Endodermal cell (in vitro differentiated cells): ENCODE results near the gene ZNF816. TPM values are rescaled to one million over a fixed set of nuclear protein-coding genes. Genes with fewer than 3 reads are reported as not detected.

Source experiments
- DNase-seq: peaks from one replicate; pipeline ENCODE4 v3.0.0-alpha.2; 2017
- H3K27ac ChIP-seq: 2 replicates; pipeline ENCODE4 v1.5.1; 2013; ENCODE audit warnings: mild to moderate bottlenecking, low read depth, low read length, moderate library complexity
- H3K27me3 ChIP-seq: 2 replicates; pipeline ENCODE4 v1.6.1; 2013; ENCODE audit warnings: mild to moderate bottlenecking, low read length, moderate library complexity; ENCODE audit not compliant: insufficient read depth, control insufficient read depth, poor library complexity, severe bottlenecking
- H3K36me3 ChIP-seq: 2 replicates; pipeline ENCODE4 v1.7.0; 2013; ENCODE audit warnings: mild to moderate bottlenecking, low read length, moderate library complexity; ENCODE audit not compliant: control insufficient read depth, insufficient read depth
- H3K4me1 ChIP-seq: one replicate; pipeline ENCODE4 v1.7.0; 2013; ENCODE audit warnings: low read length; ENCODE audit not compliant: control insufficient read depth, insufficient read depth
- H3K4me3 ChIP-seq: 2 replicates; pipeline ENCODE4 v1.5.1; 2013; ENCODE audit warnings: mild to moderate bottlenecking, low read length, moderate library complexity
- H3K9ac ChIP-seq: 2 replicates; pipeline ENCODE4 v1.6.1; 2013; ENCODE audit warnings: mild to moderate bottlenecking, low read length, moderate library complexity; ENCODE audit not compliant: poor library complexity, severe bottlenecking; ENCODE audit errors: extremely low read depth
- H3K9me3 ChIP-seq: 2 replicates; pipeline ENCODE4 v1.6.1; 2013; ENCODE audit warnings: mild to moderate bottlenecking, low read length, moderate library complexity; ENCODE audit not compliant: control insufficient read depth
- H3K27ac Mint-ChIP-seq: 2 replicates; pipeline ENCODE4 v1.8.0; 2020; ENCODE audit warnings: mixed read lengths
- H3K27me3 Mint-ChIP-seq: 2 replicates; pipeline ENCODE4 v1.8.0; 2021; ENCODE audit warnings: mild to moderate bottlenecking, mixed read lengths; ENCODE audit not compliant: insufficient read depth
- H3K36me3 Mint-ChIP-seq: 2 replicates; pipeline ENCODE4 v1.8.0; 2020; ENCODE audit warnings: low read depth, mixed read lengths
- H3K4me1 Mint-ChIP-seq: 2 replicates; pipeline ENCODE4 v1.8.0; 2020; ENCODE audit warnings: mixed read lengths
- H3K4me3 Mint-ChIP-seq: 2 replicates; pipeline ENCODE4 v1.8.0; 2020; ENCODE audit warnings: mild to moderate bottlenecking, moderate library complexity, mixed read lengths
- H3K9me3 Mint-ChIP-seq: 2 replicates; pipeline ENCODE4 v1.8.0; 2020; ENCODE audit warnings: mild to moderate bottlenecking, mixed read lengths
- WGBS, 2 experiments: methylation state at CpG; one replicate each; pipeline versions ENCODE4 v1.1.5 to v1.1.7; 2013; ENCODE audit warnings: missing lambda C conversion rate in 2 of 2, mixed read lengths in 1 of 2; ENCODE audit not compliant: insufficient coverage in 1 of 2, insufficient read length in 1 of 2; 5-methylcytosine and 5-hydroxymethylcytosine counted together
- total RNA-seq, 2 donors: library from RNA; stranded (reverse); fragmentation: NEBNext Ultra II Directional in 1 of 2; extraction: Animal tissue kit (Norgen Biotek cat#: 25700) in 1 of 2; gene quantifications; 2 replicates in 1 of 2; 3 replicates in 1 of 2; pipeline ENCODE4 v1.2.1, GENCODE V29; 2021
- TF ChIP-seq, protein P1 (sequence below): fragments of 200-600 bp; sonication (generic); conservative IDR thresholded peaks from 2 replicates; pipeline ENCODE4 v1.5.0; 2021; ENCODE audit warnings: antibody characterized with exemption, mild to moderate bottlenecking

Gene ZNF816
- total RNA-seq, 2 donors from 2014 or later, result 20.7 to 24.8 TPM

DNA sequence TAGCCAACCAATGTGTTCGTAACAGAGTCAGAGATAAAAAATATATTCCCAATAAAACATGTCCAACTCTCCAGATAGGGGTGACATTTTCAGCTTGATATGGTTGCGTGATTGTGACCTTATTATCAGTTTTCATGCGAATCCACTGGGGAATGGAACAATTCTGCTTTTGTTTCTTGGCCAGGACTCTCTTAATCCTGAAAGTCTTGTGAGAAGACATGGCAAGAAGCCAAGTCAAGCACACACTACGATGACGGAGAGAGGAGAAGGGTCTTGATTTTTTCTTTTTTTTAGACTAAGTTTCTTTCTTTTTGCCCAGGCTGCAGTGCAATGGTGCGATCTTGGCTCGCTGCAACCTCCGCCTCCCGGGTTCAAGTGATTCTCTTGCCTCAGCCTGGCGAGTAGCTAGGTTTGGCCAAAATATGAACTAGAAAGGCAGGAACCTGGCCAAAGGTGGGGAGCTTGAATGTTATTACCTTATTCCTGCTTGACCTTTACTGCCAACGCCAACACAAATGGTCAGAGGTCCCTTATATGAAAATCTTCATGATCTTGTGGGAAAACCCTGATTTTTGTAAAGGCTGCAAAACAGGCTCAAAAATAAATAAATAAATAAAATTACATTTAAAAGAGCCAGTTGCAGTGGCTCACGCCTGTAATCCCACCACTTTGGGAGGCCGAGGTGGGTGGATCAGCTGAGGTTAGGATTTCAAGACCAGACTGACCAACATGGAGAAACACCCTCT, 14.5 kb downstream of the ZNF816 start:
- no peaks in the 10 kb centered on the region for H3K27me3 Mint-ChIP-seq
- H3K9me3 ChIP-seq, result peaks cover 72% of the 10 kb centered on the region

GRCh38 chr19:52946322-52947310, 16.1 kb downstream of the ZNF816 start:
- H3K27ac Mint-ChIP-seq, result peak overlapping the region; percentile 99
- peaks cover 56% of the 10 kb centered on the region for H3K9me3 ChIP-seq

More for the DNA sequence above, 14.5 kb downstream of the ZNF816 start:
- H3K36me3 Mint-ChIP-seq, result peaks cover 51% of the 10 kb centered on the region
- H3K27me3 ChIP-seq, result no peaks in the 10 kb centered on the region
- TF ChIP-seq, protein P1, sequence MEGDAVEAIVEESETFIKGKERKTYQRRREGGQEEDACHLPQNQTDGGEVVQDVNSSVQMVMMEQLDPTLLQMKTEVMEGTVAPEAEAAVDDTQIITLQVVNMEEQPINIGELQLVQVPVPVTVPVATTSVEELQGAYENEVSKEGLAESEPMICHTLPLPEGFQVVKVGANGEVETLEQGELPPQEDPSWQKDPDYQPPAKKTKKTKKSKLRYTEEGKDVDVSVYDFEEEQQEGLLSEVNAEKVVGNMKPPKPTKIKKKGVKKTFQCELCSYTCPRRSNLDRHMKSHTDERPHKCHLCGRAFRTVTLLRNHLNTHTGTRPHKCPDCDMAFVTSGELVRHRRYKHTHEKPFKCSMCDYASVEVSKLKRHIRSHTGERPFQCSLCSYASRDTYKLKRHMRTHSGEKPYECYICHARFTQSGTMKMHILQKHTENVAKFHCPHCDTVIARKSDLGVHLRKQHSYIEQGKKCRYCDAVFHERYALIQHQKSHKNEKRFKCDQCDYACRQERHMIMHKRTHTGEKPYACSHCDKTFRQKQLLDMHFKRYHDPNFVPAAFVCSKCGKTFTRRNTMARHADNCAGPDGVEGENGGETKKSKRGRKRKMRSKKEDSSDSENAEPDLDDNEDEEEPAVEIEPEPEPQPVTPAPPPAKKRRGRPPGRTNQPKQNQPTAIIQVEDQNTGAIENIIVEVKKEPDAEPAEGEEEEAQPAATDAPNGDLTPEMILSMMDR, result no peak
- peaks cover 71% of the 10 kb centered on the region for H3K9me3 Mint-ChIP-seq
- H3K4me1 Mint-ChIP-seq, result peaks cover 15% of the 10 kb centered on the region
- no peak overlapping the region for H3K9ac ChIP-seq
- no peak overlapping the region for H3K27ac ChIP-seq
- no peak overlapping the region for H3K4me3 Mint-ChIP-seq
- H3K4me1 ChIP-seq, result peaks cover 3% of the 10 kb centered on the region
- H3K27ac Mint-ChIP-seq, result no peak overlapping the region
- H3K36me3 ChIP-seq, result peaks cover 50% of the 10 kb centered on the region
- H3K4me3 ChIP-seq, result peak overlapping the region; percentile 50
- DNase-seq, result no peak
- WGBS, 2 experiments, result 93 to 97% methylated on average over 9 to 13 of the region's 13 CpGs

More at GRCh38 chr19:52946322-52947310, 16.1 kb downstream of the ZNF816 start:
- WGBS, 2 experiments, result 83 to 84% methylated on average over 19 to 38 of the region's 39 CpGs
- Histone ChIP-seq H3K4me3 (peak overlapping the region; percentile 47), H3K9ac (no peak overlapping the region), H3K27ac (no peak overlapping the region), H3K4me1 (peaks cover 3% of the 10 kb centered on the region), H3K36me3 (peaks cover 34% of the 10 kb centered on the region), H3K27me3 (no peaks in the 10 kb centered on the region)
- peak; percentile 94 for DNase-seq
- Mint-ChIP-seq H3K4me1 (peaks cover 15% of the 10 kb centered on the region), H3K27me3 (no peaks in the 10 kb centered on the region), H3K36me3 (peaks cover 35% of the 10 kb centered on the region), H3K4me3 (peak overlapping the region; percentile 78), H3K9me3 (peaks cover 55% of the 10 kb centered on the region)
- TF ChIP-seq, protein P1, result peak; percentile 13
